Effector memory CD8-positive, alpha-beta T cell (primary cell): ENCODE measurements around the gene HFE.
"Not testable (repeated sequence)": the region's sequence is repeated elsewhere in the genome, so short reads cannot be mapped to it uniquely, and the experiment has no call there.

Experiments
- ATAC-seq: fragments of 150-1000 bp; cut with Tn5 transposase; replicated peaks from 2 replicates; pipeline ENCODE4 v1.10.0; 2021; ENCODE audit warnings: mild to moderate bottlenecking, moderate library complexity
- DNase-seq, 3 experiments: peaks; one replicate each; pipeline ENCODE4 v3.0.0; 2021
- H3K27ac Mint-ChIP-seq, 2 donors: one replicate each; pipeline ENCODE4 v1.8.0; 2022; ENCODE audit warnings: mild to moderate bottlenecking in 2 of 2, mixed read lengths in 2 of 2, moderate library complexity in 2 of 2
- H3K27me3 Mint-ChIP-seq, 2 donors: one replicate each; pipeline ENCODE4 v1.8.0; 2022; ENCODE audit warnings: mixed read lengths in 2 of 2
- H3K36me3 Mint-ChIP-seq: one replicate; pipeline ENCODE4 v1.8.0; 2022; ENCODE audit warnings: mild to moderate bottlenecking, moderate library complexity, mixed read lengths; ENCODE audit not compliant: insufficient read depth
- H3K4me1 Mint-ChIP-seq, 2 donors: one replicate each; pipeline ENCODE4 v1.8.0; 2022; ENCODE audit warnings: low read depth in 2 of 2, mixed read lengths in 2 of 2
- H3K4me3 Mint-ChIP-seq, 2 donors: one replicate each; pipeline ENCODE4 v1.8.0; 2022; ENCODE audit warnings: mild to moderate bottlenecking in 2 of 2, mixed read lengths in 2 of 2, moderate library complexity in 2 of 2
- H3K9me3 Mint-ChIP-seq, 2 donors: one replicate each; pipeline ENCODE4 v1.8.0; 2022; ENCODE audit warnings: mixed read lengths in 2 of 2

HFE gene

GRCh38 chr6:26075063-26075717 lies 12.0 kb upstream of the HFE start:
- Mint-ChIP-seq H3K4me3 (no peak overlapping the region), H3K9me3 (no peaks in the 10 kb centered on the region), H3K4me1 (peaks cover 0 to 2% of the 10 kb centered on the region in 2 donors), H3K27me3 (peaks cover 0 to 33% of the 10 kb centered on the region in 2 donors), H3K27ac (no peak overlapping the region), H3K36me3 (no peaks in the 10 kb centered on the region)
- no peak for ATAC-seq
- no peak for DNase-seq

GRCh38 chr6:26078066-26078465 lies 9.2 kb upstream of the HFE start:
- not testable (repeated sequence) for H3K36me3 Mint-ChIP-seq, H3K4me1 Mint-ChIP-seq, ATAC-seq, H3K27ac Mint-ChIP-seq, H3K9me3 Mint-ChIP-seq, H3K4me3 Mint-ChIP-seq, DNase-seq
- peaks cover 0 to 18% of the 10 kb centered on the region in 2 donors for H3K27me3 Mint-ChIP-seq

GRCh38 chr6:26081096-26081495 lies 6.1 kb upstream of the HFE start:
- H3K4me3 Mint-ChIP-seq, H3K9me3 Mint-ChIP-seq, ATAC-seq, H3K4me1 Mint-ChIP-seq, H3K36me3 Mint-ChIP-seq, DNase-seq, H3K27ac Mint-ChIP-seq, H3K27me3 Mint-ChIP-seq: not testable (repeated sequence)

GRCh38 chr6:26086211-26086610 lies 1.0 kb upstream of the HFE start:
- ATAC-seq (peak; percentile 91), DNase-seq (peak in 1 of 3 experiments; percentile 26)
- Mint-ChIP-seq H3K4me1 (peaks cover 17 to 20% of the 10 kb centered on the region in 2 donors), H3K36me3 (peaks cover 3% of the 10 kb centered on the region), H3K9me3 (no peaks in the 10 kb centered on the region), H3K27ac (no peak overlapping the region), H3K27me3 (no peaks in the 10 kb centered on the region), H3K4me3 (peak overlapping the region; percentile 32 to 87)

GRCh38 chr6:26088344-26088743 lies 1.1 kb downstream of the HFE start:
- H3K27ac Mint-ChIP-seq, result peak overlapping the region in 1 of 2 donors; percentile 89

GRCh38 chr6:26089272-26089671 lies 2.0 kb downstream of the HFE start:
- H3K27ac Mint-ChIP-seq, result no peak overlapping the region

More at GRCh38 chr6:26088344-26088743, 1.1 kb downstream of the HFE start:
- Mint-ChIP-seq H3K27me3 (no peaks in the 10 kb centered on the region), H3K4me3 (peak overlapping the region; percentile 87 to 90), H3K9me3 (no peaks in the 10 kb centered on the region), H3K4me1 (peaks cover 18 to 20% of the 10 kb centered on the region in 2 donors), H3K36me3 (peaks cover 3% of the 10 kb centered on the region)
- ATAC-seq (no peak), DNase-seq (no peak)

GRCh38 chr6:26092443-26092842 lies 5.2 kb downstream of the HFE start:
- Mint-ChIP-seq H3K27me3 (no peaks in the 10 kb centered on the region), H3K4me1 (peaks cover 12 to 15% of the 10 kb centered on the region in 2 donors), H3K9me3 (no peaks in the 10 kb centered on the region), H3K27ac (peak overlapping the region in 1 of 2 donors; percentile 30), H3K36me3 (peaks cover 3% of the 10 kb centered on the region), H3K4me3 (no peak overlapping the region)
- no peak for ATAC-seq
- DNase-seq, result no peak

More at GRCh38 chr6:26089272-26089671, 2.0 kb downstream of the HFE start:
- H3K27me3 Mint-ChIP-seq, result no peaks in the 10 kb centered on the region
- ATAC-seq, result no peak
- peaks cover 18 to 20% of the 10 kb centered on the region in 2 donors for H3K4me1 Mint-ChIP-seq
- H3K4me3 Mint-ChIP-seq, result no peak overlapping the region
- H3K9me3 Mint-ChIP-seq, result no peaks in the 10 kb centered on the region
- no peak for DNase-seq
- H3K36me3 Mint-ChIP-seq, result peaks cover 3% of the 10 kb centered on the region

- Mint-ChIP-seq H3K36me3 (peaks cover 3% of the 10 kb centered on the region), H3K4me3 (no peak overlapping the region), H3K9me3 (no peaks in the 10 kb centered on the region), H3K4me1 (peaks cover 0 to 7% of the 10 kb centered on the region in 2 donors), H3K27me3 (no peaks in the 10 kb centered on the region), H3K27ac (no peak overlapping the region)
- ATAC-seq (no peak), DNase-seq (no peak)
Measured at GRCh38 chr6:26094036-26094435, 6.8 kb downstream of the HFE start.

GRCh38 chr6:26097268-26097875 lies 10.1 kb downstream of the HFE start:
- H3K4me1 Mint-ChIP-seq, result peaks cover 0 to 2% of the 10 kb centered on the region in 2 donors
- no peak overlapping the region for H3K4me3 Mint-ChIP-seq
- no peaks in the 10 kb centered on the region for H3K27me3 Mint-ChIP-seq
- ATAC-seq (peak; percentile 83), DNase-seq (peak; percentile 63 to 71 (median 67))
- no peaks in the 10 kb centered on the region for H3K9me3 Mint-ChIP-seq
- H3K27ac Mint-ChIP-seq, result peak overlapping the region in 1 of 2 donors; percentile 23
- peaks cover 2% of the 10 kb centered on the region for H3K36me3 Mint-ChIP-seq

- Mint-ChIP-seq H3K36me3 (peaks cover 22% of the 10 kb centered on the region), H3K27me3 (no peaks in the 10 kb centered on the region), H3K4me3 (peak overlapping the region; percentile 82 to 85), H3K4me1 (peaks cover 11 to 12% of the 10 kb centered on the region in 2 donors), H3K9me3 (no peaks in the 10 kb centered on the region), H3K27ac (peak overlapping the region; percentile 96 to 100)
- ATAC-seq (peak; percentile 75), DNase-seq (no peak)
Measured at GRCh38 chr6:26103141-26103769, 16.0 kb downstream of the HFE start.

- Mint-ChIP-seq H3K4me1 (peaks cover 11 to 12% of the 10 kb centered on the region in 2 donors), H3K27ac (peak overlapping the region; percentile 96 to 100), H3K36me3 (peaks cover 22% of the 10 kb centered on the region), H3K9me3 (no peaks in the 10 kb centered on the region), H3K27me3 (no peaks in the 10 kb centered on the region), H3K4me3 (peak overlapping the region; percentile 82 to 85)
- peak; percentile 87 to 94 (median 87) for DNase-seq
- peak; percentile 92 for ATAC-seq
Measured at GRCh38 chr6:26103770-26104456, 16.7 kb downstream of the HFE start.

- ATAC-seq (no peak), DNase-seq (no peak)
- Mint-ChIP-seq H3K4me1 (peaks cover 11 to 12% of the 10 kb centered on the region in 2 donors), H3K36me3 (peaks cover 22% of the 10 kb centered on the region), H3K9me3 (no peaks in the 10 kb centered on the region), H3K27me3 (no peaks in the 10 kb centered on the region), H3K4me3 (peak overlapping the region; percentile 82 to 85), H3K27ac (peak overlapping the region; percentile 96 to 100)
Measured at GRCh38 chr6:26104457-26105108, 17.4 kb downstream of the HFE start.
